Embryonic facial prominence (tissue), 1 donor: Measurements from ENCODE around the gene IL15RA.

Experiments used
- DNase-seq: peaks from one replicate; pipeline ENCODE4 v3.0.0-alpha.2; 2016; ENCODE audit errors: extremely low spot score

The IL15RA gene, protein sequence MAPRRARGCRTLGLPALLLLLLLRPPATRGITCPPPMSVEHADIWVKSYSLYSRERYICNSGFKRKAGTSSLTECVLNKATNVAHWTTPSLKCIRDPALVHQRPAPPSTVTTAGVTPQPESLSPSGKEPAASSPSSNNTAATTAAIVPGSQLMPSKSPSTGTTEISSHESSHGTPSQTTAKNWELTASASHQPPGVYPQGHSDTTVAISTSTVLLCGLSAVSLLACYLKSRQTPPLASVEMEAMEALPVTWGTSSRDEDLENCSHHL

DNA sequence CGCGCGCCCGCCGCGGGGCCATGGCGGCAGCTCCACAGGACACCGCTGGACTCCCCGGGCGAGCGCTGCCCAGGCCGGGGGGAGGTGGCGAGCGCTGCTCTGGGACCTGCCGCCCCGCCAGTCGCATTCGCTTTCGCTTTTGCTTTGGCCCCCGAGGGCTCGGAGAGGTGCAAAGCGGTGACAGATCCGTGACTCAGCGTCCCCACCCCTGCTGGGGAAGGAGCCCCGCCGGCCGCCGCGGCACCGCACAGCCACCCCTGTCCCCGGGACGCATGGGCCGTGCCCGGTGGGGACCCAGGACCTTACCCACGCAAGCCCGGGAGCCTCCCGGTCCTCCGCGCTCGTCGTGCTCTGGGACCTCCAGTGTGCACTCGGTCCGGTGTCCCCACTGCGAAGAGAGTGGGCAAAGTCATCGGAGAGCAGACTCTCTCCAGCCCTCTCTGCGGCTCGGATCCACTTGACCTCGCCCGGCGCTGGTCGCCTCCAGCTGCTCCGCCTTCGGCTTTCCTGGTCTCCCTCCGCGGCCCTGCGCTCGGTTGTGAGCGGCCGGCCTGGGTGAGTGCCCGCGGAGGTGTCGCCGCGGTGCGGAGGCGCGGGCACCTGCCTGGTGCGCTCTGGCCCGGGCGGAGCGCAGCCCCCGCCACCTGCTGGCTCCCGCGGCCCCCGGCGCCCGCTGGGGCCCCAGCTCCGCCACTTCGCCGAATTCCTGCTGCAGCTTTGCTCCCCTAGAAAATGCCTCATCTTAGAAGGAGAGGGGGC is at the start of gene IL15RA:
Gene IL15RA, minus strand, starts transcription at position 73 of the 759 bp plus-strand sequence. Its CDS starts 51 bp downstream, at position 22.
- DNase-seq = no peak

DNA sequence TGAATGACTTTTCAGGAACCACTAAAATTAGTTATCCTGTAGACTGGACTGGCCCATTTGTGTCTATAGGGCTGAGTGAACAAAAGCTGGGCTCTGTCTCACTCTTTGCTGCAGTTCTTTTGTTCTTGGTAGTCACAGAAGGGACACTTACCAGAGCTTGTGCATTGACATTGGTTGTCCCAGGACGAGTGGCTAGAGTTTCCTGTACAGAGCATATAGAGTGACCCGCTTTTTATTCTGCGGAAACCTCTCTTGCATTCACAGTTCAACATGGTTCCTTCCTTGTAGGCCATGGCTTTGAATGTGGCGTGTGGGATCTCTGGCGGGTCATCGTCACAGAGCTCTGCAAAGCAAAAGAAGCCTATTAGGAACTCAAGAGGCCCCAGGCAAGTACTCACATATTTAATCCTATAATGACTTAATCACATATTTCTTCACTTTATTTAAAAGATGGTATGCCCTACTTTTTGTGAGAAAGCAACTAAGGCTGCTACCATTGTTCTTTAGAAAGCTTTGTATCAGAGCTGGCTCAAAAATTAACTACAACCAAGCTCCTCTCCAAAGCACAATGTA is 48.4 kb upstream of the IL15RA start:
- DNase-seq = no peak

DNA sequence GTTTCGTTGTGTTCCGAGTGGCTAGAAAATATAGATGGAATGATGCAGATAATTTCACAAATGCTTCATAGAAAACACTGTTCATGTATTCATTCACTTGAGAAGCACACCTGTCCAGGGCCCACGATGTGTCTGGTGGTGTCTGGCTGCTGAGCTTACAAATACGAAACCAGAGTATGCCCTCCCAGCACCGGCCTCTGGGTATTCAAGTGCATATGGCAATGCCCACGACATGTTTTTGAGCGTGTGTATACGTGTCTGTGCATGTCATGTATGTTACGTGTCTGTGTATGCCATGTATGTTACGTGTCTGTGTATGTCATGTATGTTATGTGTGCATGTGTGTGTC is 47.0 kb upstream of the IL15RA start:
- no peak for DNase-seq

DNA sequence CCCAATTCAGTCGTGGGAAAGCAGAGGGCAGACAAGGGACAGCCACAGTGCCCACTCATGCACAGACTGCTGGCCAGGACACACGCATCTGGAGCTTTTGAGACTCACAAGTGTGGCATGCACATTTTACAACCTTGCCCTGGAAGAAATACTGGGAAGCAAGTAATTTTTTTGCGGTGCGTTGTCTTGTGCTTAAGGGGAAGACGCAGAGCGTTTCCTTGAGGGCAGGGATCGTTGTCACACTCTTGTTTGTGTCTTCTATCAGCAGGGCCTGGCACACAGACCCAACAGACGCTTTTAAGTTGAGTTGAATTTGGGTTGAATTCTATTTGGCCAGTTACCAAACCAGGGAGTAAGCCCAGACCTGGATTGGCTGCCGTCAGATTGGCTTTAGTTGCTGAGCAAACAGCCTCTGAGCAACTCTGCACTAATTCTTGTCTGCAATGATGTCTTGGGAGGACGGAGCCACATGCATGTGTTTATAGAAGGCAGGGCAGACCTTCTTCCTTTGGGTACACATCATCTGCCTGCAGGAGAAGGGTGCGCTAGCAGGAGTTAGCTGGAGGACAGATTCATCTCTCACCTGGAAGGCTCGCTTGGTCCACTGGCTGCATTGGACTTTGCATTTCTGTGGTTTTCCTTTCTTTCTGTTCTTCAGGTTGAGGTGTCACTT is 46.5 kb upstream of the IL15RA start:
- DNase-seq = no peak

DNA sequence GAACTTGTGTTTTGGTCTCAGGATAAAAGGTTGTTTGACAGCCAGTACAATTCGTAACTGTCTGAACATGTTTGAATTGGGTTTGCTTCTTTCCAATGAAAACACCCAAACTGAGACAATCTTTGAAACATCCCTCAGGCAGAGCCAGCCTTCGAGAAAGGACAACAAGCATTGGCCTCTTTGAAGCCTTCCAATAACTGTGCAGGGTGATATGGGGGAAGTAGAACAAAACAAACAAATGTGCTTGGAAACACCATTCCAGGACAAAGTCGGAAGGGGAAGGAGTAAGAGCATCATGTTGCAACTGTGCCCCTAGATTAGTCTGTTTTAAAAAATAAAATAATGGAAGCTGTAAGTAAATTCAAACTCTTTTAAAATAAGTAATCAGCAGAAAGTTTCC is 45.3 kb upstream of the IL15RA start:
- no peak for DNase-seq

DNA sequence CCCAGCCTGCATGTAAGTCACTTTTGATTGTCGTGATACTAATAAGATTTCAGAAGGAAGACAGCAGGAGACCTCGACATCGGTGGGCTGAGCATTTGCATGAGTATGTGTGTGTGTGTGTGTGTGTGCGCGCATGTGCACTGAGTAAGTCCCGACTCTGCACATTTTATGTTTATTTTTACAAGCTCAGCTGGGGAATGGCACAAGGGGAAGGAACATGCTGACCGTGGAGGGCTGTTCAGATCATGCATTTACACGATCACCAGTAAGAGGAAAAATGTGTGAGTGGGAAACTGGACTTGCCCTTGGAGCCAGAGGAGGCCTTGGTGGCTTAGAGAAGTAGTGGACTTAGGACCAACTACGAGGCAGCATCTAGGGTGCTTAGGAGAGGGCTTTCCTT is 43.5 kb upstream of the IL15RA start:
- no peak for DNase-seq

DNA sequence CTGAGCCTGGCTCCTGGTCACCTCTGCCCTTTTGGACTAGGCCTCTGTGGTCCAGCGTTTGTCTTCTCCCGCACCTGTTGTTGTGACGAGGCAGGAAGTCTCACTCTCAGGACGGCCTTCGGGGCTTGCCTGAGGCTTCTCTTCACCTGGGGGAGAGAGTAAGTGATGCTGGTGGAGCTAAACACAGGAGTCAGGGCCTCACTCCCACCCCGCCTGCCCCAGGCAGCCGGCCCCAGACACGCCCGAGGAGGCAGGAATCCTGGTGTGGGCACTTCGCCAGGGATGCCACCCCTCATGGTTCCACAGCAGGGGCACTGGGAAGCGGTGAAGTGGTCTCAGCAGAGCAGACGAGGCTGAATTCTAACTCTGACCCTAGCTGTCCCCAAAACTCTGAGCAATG is 42.5 kb upstream of the IL15RA start:
- no peak for DNase-seq

DNA sequence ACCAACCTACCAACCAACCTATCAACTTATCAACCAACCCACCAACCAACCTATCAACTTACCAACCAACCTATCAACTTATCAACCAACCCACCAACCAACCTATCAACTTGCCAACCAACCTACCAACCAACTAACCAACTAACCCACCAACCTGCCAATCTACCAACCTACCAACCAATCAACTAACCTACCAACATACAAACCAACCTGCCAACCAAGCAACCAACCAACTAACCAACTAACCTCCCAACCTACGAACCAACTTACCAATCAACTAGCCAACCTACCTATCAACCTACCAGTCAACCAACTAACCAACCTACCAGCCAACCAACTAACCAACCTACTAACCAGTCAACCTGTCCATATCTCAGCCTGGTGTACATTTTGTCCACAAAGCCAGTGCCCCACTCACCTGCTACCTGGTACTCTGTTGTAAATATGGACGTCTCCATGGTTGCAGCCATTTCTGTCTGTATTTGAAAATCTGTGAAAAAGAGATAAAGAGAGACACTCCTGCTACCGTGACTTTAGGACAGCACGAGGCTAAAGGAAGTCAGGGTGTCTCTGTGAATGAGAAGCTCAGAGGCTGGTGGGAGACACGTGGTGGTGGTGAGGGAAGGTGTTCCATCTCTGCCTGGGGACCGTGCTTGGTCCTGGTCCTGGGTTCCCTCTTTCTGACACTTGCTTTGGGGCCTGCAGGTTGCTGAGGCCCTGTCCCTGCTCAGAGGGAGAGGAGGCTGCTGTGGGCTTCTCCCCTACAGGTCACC is 41.9 kb upstream of the IL15RA start:
- no peak for DNase-seq

DNA sequence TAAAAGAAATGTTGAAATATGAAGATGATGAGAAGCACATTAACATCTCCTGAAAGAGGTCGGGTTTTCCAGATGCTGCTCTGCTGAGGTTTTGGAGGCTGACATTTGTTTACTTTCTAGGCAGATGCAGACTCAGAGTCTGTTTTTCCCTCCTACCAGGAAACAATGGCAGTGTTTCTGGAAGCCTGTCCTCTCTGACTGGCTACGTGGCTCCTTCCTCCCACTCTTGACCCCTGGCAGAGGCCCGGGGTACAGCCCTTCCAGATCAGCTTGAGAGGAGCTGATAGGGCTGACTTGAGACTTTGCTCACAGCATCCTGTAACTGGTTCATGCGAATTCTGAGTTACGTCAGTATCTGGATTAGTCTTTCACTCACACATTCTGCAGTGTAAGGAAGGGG is 41.1 kb upstream of the IL15RA start:
- no peak for DNase-seq

DNA sequence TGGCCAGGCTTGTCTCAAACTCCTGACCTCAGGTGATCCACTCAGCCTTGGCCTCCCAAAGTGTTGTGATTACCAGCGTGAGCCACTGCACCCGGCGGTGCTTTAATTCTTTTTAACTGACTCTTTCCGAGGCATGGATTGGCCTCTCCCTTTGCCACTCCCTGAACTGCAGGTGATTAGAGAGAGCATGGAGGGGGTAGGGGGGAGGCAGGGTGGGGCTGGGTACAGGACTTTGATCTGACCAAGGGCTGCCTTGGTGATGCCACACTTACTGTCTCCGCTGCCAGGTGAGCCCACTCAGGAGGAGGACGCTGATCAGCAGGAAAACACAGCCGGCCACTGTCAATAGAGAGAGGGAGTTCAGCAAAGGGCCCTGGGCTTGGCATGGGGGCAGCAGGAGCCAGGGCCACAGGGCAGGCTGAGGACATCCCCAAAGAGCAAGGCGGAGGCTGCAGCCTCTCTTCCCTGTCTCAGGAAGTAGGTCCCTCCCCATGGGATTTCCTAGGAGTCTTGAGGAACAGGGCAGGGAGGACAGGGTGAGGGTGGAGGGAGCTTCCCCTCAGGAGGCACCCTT is 40.5 kb upstream of the IL15RA start:
- DNase-seq = no peak

DNA sequence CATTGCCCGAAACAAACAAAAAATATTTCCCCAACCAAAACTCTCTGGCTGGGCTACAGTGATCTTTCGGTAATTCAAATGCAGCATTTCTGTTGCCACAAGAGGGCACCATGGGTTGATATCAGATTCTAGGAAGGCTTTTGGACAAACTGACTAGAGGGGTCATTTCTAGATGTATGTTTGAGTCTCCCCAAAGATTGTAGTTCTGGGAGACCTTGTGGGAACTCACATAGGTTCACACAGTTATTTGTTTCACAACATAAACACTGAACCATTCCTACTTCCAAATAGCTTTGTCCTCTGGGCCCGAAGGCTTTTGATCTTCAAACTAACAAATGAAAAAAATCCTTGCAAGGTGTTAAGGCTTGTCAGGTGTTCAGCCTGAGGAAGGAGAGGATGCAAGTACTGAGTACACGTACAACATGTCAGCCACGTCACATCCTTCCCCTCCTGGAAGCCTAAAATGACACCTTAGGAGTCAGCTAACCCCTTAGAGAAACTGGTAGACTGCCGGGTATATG is 37.0 kb upstream of the IL15RA start:
- no peak for DNase-seq

DNA sequence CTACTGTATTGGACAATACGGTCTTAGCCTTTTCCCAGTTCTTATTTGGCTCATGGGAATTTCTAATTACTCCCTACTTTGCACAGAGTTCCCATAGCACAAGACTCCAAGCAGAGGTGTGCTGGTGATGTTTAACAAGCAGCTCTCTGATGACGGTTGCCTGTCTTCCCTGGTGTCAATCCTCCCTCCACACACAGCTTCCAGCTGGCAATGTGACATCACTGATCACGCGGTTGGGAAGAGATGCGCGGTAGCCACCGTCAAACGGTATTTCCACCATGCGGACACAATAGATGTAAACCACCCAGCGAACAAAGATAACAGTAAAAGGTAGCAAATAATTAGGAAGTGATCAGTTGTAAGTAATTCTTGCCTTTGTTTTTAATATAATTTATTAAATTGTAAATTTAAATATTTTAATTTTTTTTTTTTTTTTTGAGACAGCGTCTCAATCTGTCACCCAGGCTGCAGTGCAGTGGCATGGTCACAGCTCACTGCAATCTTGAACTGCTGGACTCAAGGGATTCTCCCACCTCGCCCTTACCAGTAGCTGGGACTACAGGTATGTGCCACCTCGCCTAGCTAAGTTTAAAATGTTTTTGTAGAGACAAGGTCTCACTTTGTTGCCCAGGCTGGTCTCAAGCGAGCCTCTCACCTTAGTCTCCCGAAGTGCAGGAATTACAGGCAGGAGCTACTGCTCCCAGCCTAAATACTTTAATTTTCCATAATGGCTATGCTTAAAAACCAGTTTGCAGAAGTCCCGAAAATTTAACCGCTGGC is 36.3 kb upstream of the IL15RA start:
- DNase-seq = no peak

DNA sequence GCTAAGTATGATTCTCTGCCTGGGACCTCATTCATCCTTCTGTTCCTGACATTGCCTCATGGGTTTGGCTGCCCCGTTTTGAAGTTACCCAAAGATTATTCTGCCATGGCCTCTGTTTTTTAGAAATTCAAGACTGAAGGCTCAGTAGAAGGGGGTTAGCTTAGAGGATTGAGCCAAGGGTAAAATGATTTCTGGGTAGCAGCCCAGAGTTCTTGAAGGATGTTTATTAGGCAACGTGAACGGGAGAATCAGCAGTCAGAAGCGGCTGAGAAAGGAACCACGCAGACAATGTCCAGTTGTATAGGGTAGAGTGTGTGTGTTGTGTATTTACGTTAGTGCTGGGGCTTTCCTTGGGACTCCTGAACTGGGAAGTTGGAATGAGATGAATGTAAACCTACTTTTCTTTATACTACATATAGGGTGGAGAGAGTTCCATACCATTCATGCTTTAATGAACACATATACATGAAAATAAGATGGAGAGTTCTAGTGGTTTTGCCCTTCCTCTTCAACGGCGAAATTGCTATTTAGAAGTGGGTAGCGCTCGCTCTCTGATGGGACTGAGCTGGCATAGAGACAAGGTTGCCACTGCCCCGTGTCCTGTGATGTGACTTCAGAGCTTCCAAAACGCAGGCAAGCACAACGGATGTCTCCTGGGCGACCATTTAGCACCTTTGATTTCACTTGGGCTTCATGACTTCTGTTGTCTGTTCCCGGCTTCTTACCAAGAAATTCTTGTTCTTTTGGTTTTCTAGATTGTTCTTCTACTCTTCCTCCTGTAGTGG is 35.0 kb upstream of the IL15RA start:
- DNase-seq = no peak

DNA sequence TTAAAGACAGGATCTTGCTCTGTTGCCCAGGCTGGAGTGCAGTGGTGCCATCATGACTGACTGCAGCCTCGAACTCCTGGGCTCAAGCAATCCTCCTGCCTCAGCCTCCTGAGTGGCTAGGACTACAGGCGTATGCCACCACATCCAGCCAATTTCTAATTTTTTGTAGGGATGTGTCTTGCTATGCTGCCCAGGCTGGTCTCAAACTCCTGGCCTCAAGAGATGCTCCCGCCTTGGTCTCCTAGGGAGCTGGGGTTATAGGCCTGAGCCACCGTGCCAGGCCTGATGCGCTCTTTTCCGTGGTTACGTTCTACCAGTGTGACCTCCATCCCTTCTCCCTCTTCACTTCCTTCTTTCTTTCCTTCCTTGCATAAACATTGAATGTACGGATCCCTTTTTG is 34.2 kb upstream of the IL15RA start:
- DNase-seq = no peak

DNA sequence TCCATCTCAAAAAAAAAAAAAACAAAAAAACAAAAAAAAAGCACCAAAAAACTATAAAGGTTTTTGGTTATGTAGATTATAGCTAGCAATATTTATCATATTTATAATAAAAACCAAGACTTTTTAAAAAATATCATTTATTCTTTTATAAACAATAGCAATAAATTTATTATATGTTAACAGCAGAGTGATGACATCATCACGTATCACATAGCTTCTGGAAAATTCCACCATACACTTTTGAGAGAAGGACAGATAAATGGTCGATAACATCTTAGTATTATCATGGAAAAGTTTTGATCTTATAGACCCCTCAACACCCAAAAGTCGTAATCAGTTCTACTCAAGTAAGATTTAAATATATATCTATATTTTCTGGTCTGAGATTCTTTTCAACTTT is 33.2 kb upstream of the IL15RA start:
- DNase-seq = no peak

DNA sequence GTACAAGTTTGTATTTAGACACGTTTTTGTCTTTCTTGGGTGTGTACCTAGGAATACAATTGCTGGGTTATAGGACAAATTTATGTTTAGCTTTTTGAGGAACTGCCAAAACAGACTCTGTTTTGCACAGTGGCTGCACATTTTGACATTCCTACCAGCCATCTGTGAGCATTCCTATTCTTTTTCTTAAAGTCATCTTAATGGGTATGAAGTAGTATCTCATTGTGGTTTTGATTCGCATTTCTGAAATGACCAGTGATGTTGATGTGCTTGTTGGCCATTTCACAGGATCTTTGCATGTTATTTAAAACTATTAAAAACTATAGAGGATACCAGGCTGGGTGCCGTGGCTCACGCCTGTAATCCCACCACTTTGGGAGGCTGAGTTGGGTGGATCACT is 32.6 kb upstream of the IL15RA start:
- DNase-seq = no peak

DNA sequence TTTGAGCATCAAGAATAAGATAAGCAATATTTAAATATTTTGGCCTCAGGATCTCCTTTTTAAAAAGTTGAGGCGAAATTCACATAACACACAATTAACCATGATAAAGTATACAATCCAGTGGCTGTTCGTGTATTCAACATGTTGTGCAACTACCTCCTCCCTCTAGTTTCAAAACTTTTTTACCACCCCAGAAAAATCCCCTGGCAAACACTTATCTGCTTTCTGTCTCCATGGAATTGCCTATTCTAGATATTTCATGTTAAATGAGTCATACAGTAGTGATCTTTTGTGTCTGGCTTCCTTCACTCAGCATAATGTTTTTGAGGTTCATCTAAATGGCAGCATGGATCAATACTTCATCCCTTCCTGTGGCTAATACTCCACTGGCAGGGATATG is 31.8 kb upstream of the IL15RA start:
- no peak for DNase-seq

DNA sequence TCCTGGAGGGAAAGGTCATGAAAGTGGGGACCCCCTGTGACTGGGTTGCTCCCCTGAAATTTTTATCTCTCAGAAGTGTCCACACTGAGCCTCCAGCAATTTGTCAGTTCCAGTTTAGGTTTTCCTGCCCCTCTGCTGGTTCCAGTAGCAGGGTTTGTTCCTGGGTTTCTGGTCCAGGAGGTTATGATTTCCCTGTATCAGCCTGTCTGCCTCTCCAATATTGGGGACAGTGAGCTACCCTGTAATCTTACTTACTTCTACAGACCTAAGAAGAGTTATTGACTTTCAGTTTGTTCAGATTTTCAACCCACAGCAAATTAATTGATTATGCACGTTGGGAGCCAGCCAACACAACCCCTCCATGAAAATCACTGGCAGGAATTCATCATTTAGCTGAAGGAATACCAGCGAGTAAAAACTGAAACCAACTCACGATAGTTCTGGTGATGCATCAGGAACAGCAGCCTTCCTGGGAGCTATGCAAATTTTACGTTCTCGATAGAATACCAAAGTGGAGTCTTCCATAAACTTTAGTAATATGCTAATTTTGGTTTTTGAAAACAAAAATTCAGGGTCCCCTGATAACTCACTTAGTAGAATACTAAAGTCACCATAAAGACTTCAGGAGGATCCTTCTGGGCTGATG is 31.3 kb upstream of the IL15RA start:
- DNase-seq = no peak

DNA sequence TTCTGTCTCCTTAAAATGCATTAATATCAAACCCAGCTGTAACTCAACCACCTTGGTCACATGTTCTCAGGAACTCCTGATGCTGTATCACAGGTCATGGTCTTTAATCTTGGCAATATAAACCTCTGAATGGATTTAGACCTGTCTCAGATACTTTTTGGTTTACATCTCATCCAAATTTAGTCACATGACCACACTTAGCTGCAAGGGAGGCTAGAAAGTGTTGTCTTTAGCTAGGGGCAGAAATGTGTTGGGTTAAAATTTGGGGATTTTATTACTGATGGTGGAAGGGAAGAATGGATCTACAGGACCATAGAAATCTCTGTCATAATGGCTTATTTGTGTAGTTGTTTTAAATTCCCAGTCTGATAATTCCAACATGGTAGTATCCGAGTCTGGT is 29.6 kb upstream of the IL15RA start:
- DNase-seq = no peak
